ENCODE data around the gene PDK3. TPM values are rescaled to one million over a fixed set of nuclear protein-coding genes. Genes with fewer than 3 reads are reported as not detected.

PDK3 gene
- total RNA-seq, result 10 to 100 TPM; 32.1 to 32.4 TPM

GRCh38 chrX:24464836-24465531, at the start of gene PDK3:
PDK3 (plus strand) TSS chrX:24465286; CDS start chrX:24465456, 170 bp downstream.
- peak; percentile 89 for ATAC-seq (ENCODE audit: low read depth)
- Mint-ChIP-seq H3K27ac (peak within 1 kb of the TSS; percentile 91), H3K9me3 (no peaks in the 10 kb centered on the region), H3K27me3 (no peaks in the 10 kb centered on the region), H3K4me3 (peak within 1 kb of the TSS; percentile 86), H3K36me3 (no peaks in the 10 kb centered on the region), H3K4me1 (peaks cover 26% of the 10 kb centered on the region)
- DNase-seq, result peak; percentile 87
- POLR2A ChIA-PET, result interaction anchor here (0.9 to 2.7 kb wide), 5 partner anchors 10 to 34 kb away, joined by 3 to 46 read pairs (median 3); no protein-coding TSS in a partner anchor

GRCh38 chrX:24415921-24416320, 49.2 kb upstream of the PDK3 start:
- no peak overlapping the region for H3K27ac Mint-ChIP-seq
- ATAC-seq (ENCODE audit: low read depth) (no peak), DNase-seq (no peak)
- POLR2A ChIA-PET, result no interaction called here
- peaks cover 7% of the 10 kb centered on the region for H3K27me3 Mint-ChIP-seq
- peaks cover 3% of the 10 kb centered on the region for H3K9me3 Mint-ChIP-seq
- H3K4me1 Mint-ChIP-seq, result no peaks in the 10 kb centered on the region
- no peak overlapping the region for H3K4me3 Mint-ChIP-seq
- H3K36me3 Mint-ChIP-seq, result no peaks in the 10 kb centered on the region

GRCh38 chrX:24423960-24424359, 41.1 kb upstream of the PDK3 start:
- ATAC-seq (ENCODE audit: low read depth), result no peak
- Mint-ChIP-seq H3K9me3 (peaks cover 7% of the 10 kb centered on the region), H3K4me1 (peaks cover 2% of the 10 kb centered on the region), H3K27ac (no peak overlapping the region), H3K36me3 (no peaks in the 10 kb centered on the region), H3K27me3 (peaks cover 2% of the 10 kb centered on the region), H3K4me3 (no peak overlapping the region)
- POLR2A ChIA-PET, result no interaction called here
- DNase-seq, result no peak

- H3K27ac Mint-ChIP-seq, result no peak overlapping the region
- H3K9me3 Mint-ChIP-seq, result peaks cover 6% of the 10 kb centered on the region
- DNase-seq (no peak), ATAC-seq (ENCODE audit: low read depth) (no peak)
- no peaks in the 10 kb centered on the region for H3K36me3 Mint-ChIP-seq
- H3K27me3 Mint-ChIP-seq, result peaks cover 2% of the 10 kb centered on the region
- H3K4me1 Mint-ChIP-seq, result peaks cover 2% of the 10 kb centered on the region
- no peak overlapping the region for H3K4me3 Mint-ChIP-seq
- POLR2A ChIA-PET, result no interaction called here
Observed at GRCh38 chrX:24424948-24425347, 40.1 kb upstream of the PDK3 start.

GRCh38 chrX:24425806-24426205, 39.3 kb upstream of the PDK3 start:
- POLR2A ChIA-PET, result no interaction called here
- Mint-ChIP-seq H3K27me3 (peaks cover under 1% of the 10 kb centered on the region), H3K9me3 (peaks cover 4% of the 10 kb centered on the region), H3K4me3 (no peak overlapping the region), H3K4me1 (peaks cover 2% of the 10 kb centered on the region), H3K36me3 (no peaks in the 10 kb centered on the region), H3K27ac (no peak overlapping the region)
- DNase-seq (no peak), ATAC-seq (ENCODE audit: low read depth) (no peak)

GRCh38 chrX:24426340-24426913, 38.7 kb upstream of the PDK3 start:
- H3K4me1 Mint-ChIP-seq, result peaks cover 2% of the 10 kb centered on the region
- DNase-seq (no peak), ATAC-seq (ENCODE audit: low read depth) (peak; percentile 54)
- H3K27ac Mint-ChIP-seq, result no peak overlapping the region
- no peak overlapping the region for H3K4me3 Mint-ChIP-seq
- no peaks in the 10 kb centered on the region for H3K27me3 Mint-ChIP-seq
- POLR2A ChIA-PET, result no interaction called here
- H3K36me3 Mint-ChIP-seq, result no peaks in the 10 kb centered on the region
- peaks cover 4% of the 10 kb centered on the region for H3K9me3 Mint-ChIP-seq

- POLR2A ChIA-PET, result no interaction called here
- no peak overlapping the region for H3K27ac Mint-ChIP-seq
Observed at GRCh38 chrX:24426921-24427746, 38.0 kb upstream of the PDK3 start.

DNA sequence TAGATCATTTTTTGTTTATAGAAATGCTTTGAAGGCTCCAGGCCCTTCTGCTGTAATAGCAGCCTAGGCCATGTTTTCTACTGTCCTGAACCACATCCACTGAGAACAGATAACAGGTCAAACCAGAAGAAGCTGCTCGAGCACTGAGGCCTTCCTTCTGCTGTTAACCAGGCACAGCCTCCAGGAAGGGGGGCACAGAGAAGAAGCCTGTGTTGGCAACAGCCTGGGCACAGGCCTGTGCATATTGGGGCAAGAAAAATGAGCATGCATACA, 37.4 kb upstream of the PDK3 start:
- peaks cover 4% of the 10 kb centered on the region for H3K9me3 Mint-ChIP-seq
- H3K36me3 Mint-ChIP-seq, result no peaks in the 10 kb centered on the region
- H3K27ac Mint-ChIP-seq, result no peak overlapping the region
- ATAC-seq (ENCODE audit: low read depth) (no peak), DNase-seq (no peak)
- peaks cover 2% of the 10 kb centered on the region for H3K4me1 Mint-ChIP-seq
- no peaks in the 10 kb centered on the region for H3K27me3 Mint-ChIP-seq
- no peak overlapping the region for H3K4me3 Mint-ChIP-seq
- POLR2A ChIA-PET, result no interaction called here

More at GRCh38 chrX:24426921-24427746, 38.0 kb upstream of the PDK3 start:
- Mint-ChIP-seq H3K36me3 (no peaks in the 10 kb centered on the region), H3K9me3 (peaks cover 4% of the 10 kb centered on the region), H3K4me1 (peaks cover 2% of the 10 kb centered on the region), H3K27me3 (no peaks in the 10 kb centered on the region), H3K4me3 (no peak overlapping the region)
- no peak for DNase-seq
- no peak for ATAC-seq (ENCODE audit: low read depth)

DNA sequence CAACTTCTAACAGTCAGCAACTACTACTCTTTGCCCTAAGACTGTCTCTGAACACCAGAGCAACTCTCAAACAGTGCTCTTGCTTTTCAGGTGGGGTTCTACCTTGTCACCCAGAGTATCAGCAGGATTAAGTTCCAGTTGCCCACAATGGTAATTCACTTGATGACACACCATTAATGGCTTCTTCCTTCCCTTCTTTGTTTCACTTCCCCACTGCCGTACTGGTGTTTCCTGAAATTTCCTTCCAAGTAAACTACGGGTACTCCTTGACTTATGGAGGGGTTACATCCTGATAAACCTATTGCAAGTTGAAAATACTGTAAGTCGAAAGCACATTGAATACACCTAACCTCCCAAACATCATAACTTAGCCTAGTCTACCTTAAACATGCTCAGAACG, 36.6 kb upstream of the PDK3 start:
- H3K4me3 Mint-ChIP-seq, result no peak overlapping the region
- H3K27ac Mint-ChIP-seq, result no peak overlapping the region
- H3K4me1 Mint-ChIP-seq, result peaks cover 2% of the 10 kb centered on the region
- H3K36me3 Mint-ChIP-seq, result no peaks in the 10 kb centered on the region
- H3K27me3 Mint-ChIP-seq, result no peaks in the 10 kb centered on the region
- POLR2A ChIA-PET, result no interaction called here
- H3K9me3 Mint-ChIP-seq, result peaks cover 4% of the 10 kb centered on the region
- ATAC-seq (ENCODE audit: low read depth), result no peak
- no peak for DNase-seq

GRCh38 chrX:24435060-24435459, 30.0 kb upstream of the PDK3 start:
- Mint-ChIP-seq H3K36me3 (no peaks in the 10 kb centered on the region), H3K27me3 (no peaks in the 10 kb centered on the region), H3K9me3 (no peaks in the 10 kb centered on the region), H3K4me3 (no peak overlapping the region), H3K27ac (no peak overlapping the region), H3K4me1 (no peaks in the 10 kb centered on the region)
- DNase-seq, result no peak
- POLR2A ChIA-PET, result no interaction called here
- ATAC-seq (ENCODE audit: low read depth), result no peak

DNA sequence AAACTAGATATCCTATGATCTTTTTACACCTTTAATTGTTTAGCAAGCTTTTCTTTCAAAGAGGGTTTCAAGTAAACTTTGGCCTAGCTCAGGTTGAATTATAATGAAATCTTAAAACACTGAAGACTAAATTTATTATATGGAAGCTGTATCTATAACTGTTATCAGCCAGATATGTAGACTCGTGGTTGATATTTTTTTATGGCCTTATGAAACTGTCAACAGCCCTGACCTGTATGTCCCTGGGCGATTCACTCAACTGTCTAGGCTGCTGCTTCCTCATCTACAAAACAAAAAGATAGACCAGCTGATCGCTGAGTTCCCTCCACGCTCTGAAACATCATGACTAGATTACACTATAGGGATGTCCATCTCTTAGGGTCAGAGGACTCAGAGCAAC, 21.2 kb upstream of the PDK3 start:
- DNase-seq (no peak), ATAC-seq (ENCODE audit: low read depth) (no peak)
- no peaks in the 10 kb centered on the region for H3K36me3 Mint-ChIP-seq
- no peak overlapping the region for H3K4me3 Mint-ChIP-seq
- no peak overlapping the region for H3K27ac Mint-ChIP-seq
- no peaks in the 10 kb centered on the region for H3K4me1 Mint-ChIP-seq
- no peaks in the 10 kb centered on the region for H3K9me3 Mint-ChIP-seq
- H3K27me3 Mint-ChIP-seq, result peaks cover 4% of the 10 kb centered on the region
- POLR2A ChIA-PET, result no interaction called here

DNA sequence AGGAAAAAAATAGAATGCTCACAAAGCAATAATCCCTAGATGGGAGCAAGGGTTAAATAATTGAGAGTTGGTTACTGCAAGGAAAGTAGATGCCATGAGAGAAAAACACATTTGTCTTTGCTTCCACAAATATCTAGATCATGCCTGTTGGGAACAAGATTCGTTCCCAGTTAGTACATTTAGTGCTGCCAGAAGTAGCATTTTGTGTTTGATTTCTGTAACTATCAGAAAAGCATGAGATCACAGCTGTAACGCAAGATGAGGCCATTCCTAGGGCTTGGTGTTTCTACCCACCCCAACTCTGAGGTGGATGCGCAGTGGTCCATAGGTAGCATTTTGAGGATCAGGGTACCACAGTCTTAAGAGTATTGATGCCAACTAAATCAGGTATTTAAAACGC, 20.4 kb upstream of the PDK3 start:
- Mint-ChIP-seq H3K4me1 (no peaks in the 10 kb centered on the region), H3K36me3 (no peaks in the 10 kb centered on the region), H3K27me3 (peaks cover 4% of the 10 kb centered on the region), H3K27ac (no peak overlapping the region), H3K4me3 (no peak overlapping the region), H3K9me3 (no peaks in the 10 kb centered on the region)
- no peak for DNase-seq
- POLR2A ChIA-PET, result no interaction called here
- ATAC-seq (ENCODE audit: low read depth), result no peak

DNA sequence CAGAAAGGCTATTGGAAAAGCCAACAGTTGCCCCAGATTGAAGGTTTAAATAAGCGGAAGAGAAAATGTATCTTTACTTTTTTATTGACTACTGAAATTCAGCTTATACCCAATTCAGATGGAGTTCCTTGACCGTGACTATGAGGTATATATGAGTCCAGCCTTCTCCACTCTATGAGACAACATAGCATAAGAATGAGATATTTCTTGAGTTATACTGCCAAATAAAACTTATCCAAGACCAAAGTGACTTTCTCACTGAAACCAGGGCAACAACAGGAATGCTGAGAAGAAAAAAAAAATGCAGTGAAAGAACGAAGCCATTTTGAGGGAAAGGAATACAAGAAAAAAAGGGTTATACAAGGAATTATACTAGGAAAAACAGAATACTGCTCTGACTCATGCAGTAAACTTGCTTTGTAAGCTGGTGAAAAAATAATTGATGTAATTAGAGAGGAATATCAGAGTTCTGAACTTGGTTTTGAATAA, 16.3 kb upstream of the PDK3 start:
- Mint-ChIP-seq H3K27me3 (peaks cover 4% of the 10 kb centered on the region), H3K4me3 (no peak overlapping the region), H3K4me1 (no peaks in the 10 kb centered on the region), H3K36me3 (no peaks in the 10 kb centered on the region), H3K27ac (no peak overlapping the region), H3K9me3 (peaks cover 2% of the 10 kb centered on the region)
- POLR2A ChIA-PET, result no interaction called here
- no peak for ATAC-seq (ENCODE audit: low read depth)
- no peak for DNase-seq

- Mint-ChIP-seq H3K27me3 (no peaks in the 10 kb centered on the region), H3K4me3 (no peak overlapping the region), H3K36me3 (no peaks in the 10 kb centered on the region), H3K9me3 (no peaks in the 10 kb centered on the region), H3K4me1 (peaks cover 19% of the 10 kb centered on the region), H3K27ac (no peak overlapping the region)
- no peak for DNase-seq
- POLR2A ChIA-PET, result interaction anchor here (1.0 to 1.3 kb wide), 2 partner anchors 16 to 17 kb away, joined by 3 to 6 read pairs; no protein-coding TSS in a partner anchor
- no peak for ATAC-seq (ENCODE audit: low read depth)
Observed at GRCh38 chrX:24463077-24463476, 2.0 kb upstream of the PDK3 start.

Data from activated naive CD8-positive, alpha-beta T cell treated with anti-CD3 and anti-CD28 coated beads, Interleukin-2, amount 10 ng/mL, durations not matched to agents 7 days and 5 days (primary cell).